Measurements from ENCODE around the gene IVNS1ABP. TPM values are rescaled to one million over a fixed set of nuclear protein-coding genes. Genes with fewer than 3 reads are reported as not detected.

The IVNS1ABP gene
- total and polyA plus RNA-seq, 10 of the 15 experiments (the other 5 are each of a cell fraction or from before 2014, with no cell fraction given), result 19.2 to 154 (median 43.9) TPM

GRCh38 chr1:185260611-185261010 is 56.4 kb downstream of the IVNS1ABP start:
- 8% methylated on average over 1 of the region's 1 CpG for WGBS (ENCODE audit: insufficient coverage, insufficient replicate concordance, low lambda C conversion rate, missing lambda C conversion rate)
- in situ Hi-C loops (cut with MboI) (no loop called here), intact Hi-C loops (cut with micrococcal nuclease; ENCODE audit: unreplicated experiment) (no loop called here)
- no peaks in the 10 kb centered on the region for H3K79me2 ChIP-seq (ENCODE audit: control insufficient read depth, insufficient read depth, low read length)
- ChIA-PET RAD21 (ENCODE audit: unreplicated experiment) (no interaction called here), CTCF (no interaction called here), POLR2A (no interaction called here), SMC1A (ENCODE audit: uncharacterized antibody, unreplicated experiment) (no interaction called here)
- TF ChIP-seq MYB (IDR thresholded peaks at IDR 0.05; ENCODE audit: borderline replicate concordance, low read depth, low read length) (no peak), HDGF (IDR thresholded peaks at IDR 0.05) (no peak), SIX5 (IDR thresholded peaks at IDR 0.05; ENCODE audit: low read depth, low read length, severe bottlenecking) (no peak), SREBF1 (IDR thresholded peaks at IDR 0.05; ENCODE audit: low read length) (no peak), MAX (IDR thresholded peaks at IDR 0.05; ENCODE audit: low read depth, low read length) (no peak), NFYA (IDR thresholded peaks at IDR 0.05; ENCODE audit: borderline replicate concordance, low read depth, low read length) (no peak), CEBPB (IDR thresholded peaks at IDR 0.05; ENCODE audit: borderline replicate concordance in 1 of 2, low read depth in 2 of 2, low read length in 2 of 2) (no peak), MEF2B (IDR thresholded peaks at IDR 0.05; ENCODE audit: partially characterized antibody, poor library complexity, severe bottlenecking) (no peak), SRF (IDR thresholded peaks at IDR 0.05; ENCODE audit: low read depth in 2 of 2, low read length in 2 of 2) (no peak)
- TF ChIP-seq, protein P1, sequence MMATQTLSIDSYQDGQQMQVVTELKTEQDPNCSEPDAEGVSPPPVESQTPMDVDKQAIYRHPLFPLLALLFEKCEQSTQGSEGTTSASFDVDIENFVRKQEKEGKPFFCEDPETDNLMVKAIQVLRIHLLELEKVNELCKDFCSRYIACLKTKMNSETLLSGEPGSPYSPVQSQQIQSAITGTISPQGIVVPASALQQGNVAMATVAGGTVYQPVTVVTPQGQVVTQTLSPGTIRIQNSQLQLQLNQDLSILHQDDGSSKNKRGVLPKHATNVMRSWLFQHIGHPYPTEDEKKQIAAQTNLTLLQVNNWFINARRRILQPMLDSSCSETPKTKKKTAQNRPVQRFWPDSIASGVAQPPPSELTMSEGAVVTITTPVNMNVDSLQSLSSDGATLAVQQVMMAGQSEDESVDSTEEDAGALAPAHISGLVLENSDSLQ (IDR thresholded peaks at IDR 0.05), result no peak
- H3K36me3 ChIP-seq (ENCODE audit: control insufficient read depth in 2 of 2, insufficient read depth in 2 of 2, low read length in 1 of 2), result no peaks in the 10 kb centered on the region
- H3K4me3 ChIP-seq, result no peak overlapping the region
- no peak overlapping the region for H2AFZ ChIP-seq (ENCODE audit: control insufficient read depth, low read depth, low read length)
- no peak overlapping the region for H3K27ac ChIP-seq (ENCODE audit: control insufficient read depth, insufficient read depth)
- BruUV-seq (replicated peaks), result no TSS peak
- H3K9ac ChIP-seq (ENCODE audit: control insufficient read depth, insufficient read depth, low read length), result no peak overlapping the region
- no peak for DNase-seq (ENCODE audit: low read depth, low spot score)
- H4K20me1 ChIP-seq (ENCODE audit: control insufficient read depth, insufficient read depth), result no peaks in the 10 kb centered on the region
- H3K4me2 ChIP-seq (ENCODE audit: control insufficient read depth, insufficient read depth), result no peak overlapping the region
- no peak for ATAC-seq
- no peaks in the 10 kb centered on the region for H3K9me3 ChIP-seq (replicated peaks; ENCODE audit: control insufficient read depth, insufficient read depth, low read length)
- no peaks in the 10 kb centered on the region for H3K27me3 ChIP-seq (replicated peaks in 1 of 2; ENCODE audit: control insufficient read depth in 2 of 2, insufficient read depth in 2 of 2, low read length in 1 of 2)
- FAIRE-seq, result no peak
- no peaks in the 10 kb centered on the region for H3K4me1 ChIP-seq (ENCODE audit: control insufficient read depth, insufficient read depth, low read length)

Data from GM12878 (cell line).